Measurements from ENCODE around the gene CC2D1A.

DNA sequence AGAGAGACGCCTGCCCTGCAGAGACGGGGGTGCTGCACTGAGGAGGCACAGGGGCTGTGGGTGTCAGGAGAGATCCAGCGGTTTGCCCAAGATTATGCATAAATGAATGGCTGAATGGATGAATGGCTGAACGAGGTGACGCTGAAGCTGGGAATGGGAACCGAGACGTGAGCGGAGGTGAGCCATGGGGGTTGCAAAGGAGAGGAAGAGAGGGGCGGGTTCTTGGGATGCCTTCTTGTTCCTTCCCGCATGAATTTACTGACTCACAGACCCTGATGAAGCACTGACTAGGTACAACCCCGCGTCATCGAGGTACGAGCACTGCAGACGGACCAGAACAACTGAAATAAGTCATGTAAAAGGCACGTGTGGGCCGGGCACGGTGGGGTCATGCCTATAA, 63.0 kb downstream of the CC2D1A start:
- TF ChIP-seq, protein P1, sequence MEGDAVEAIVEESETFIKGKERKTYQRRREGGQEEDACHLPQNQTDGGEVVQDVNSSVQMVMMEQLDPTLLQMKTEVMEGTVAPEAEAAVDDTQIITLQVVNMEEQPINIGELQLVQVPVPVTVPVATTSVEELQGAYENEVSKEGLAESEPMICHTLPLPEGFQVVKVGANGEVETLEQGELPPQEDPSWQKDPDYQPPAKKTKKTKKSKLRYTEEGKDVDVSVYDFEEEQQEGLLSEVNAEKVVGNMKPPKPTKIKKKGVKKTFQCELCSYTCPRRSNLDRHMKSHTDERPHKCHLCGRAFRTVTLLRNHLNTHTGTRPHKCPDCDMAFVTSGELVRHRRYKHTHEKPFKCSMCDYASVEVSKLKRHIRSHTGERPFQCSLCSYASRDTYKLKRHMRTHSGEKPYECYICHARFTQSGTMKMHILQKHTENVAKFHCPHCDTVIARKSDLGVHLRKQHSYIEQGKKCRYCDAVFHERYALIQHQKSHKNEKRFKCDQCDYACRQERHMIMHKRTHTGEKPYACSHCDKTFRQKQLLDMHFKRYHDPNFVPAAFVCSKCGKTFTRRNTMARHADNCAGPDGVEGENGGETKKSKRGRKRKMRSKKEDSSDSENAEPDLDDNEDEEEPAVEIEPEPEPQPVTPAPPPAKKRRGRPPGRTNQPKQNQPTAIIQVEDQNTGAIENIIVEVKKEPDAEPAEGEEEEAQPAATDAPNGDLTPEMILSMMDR (conservative IDR thresholded peaks at IDR 0.05 in 1 of 2, IDR thresholded peaks at IDR 0.05 in 1 of 2; ENCODE audit: extremely low read depth in 1 of 2, insufficient read depth in 1 of 2, low read depth in 1 of 2, low read length in 2 of 2), result no peak
- no peak for TF ChIP-seq EZH2 (IDR thresholded peaks at IDR 0.05; ENCODE audit: borderline replicate concordance, low read length)

All from mammary epithelial cell (primary cell).